Tongue (tissue), 3 donors: ENCODE results near the gene DENND2A. TPM values are rescaled to one million over a fixed set of nuclear protein-coding genes. Genes with fewer than 3 reads are reported as not detected.
"Not testable (repeated sequence)": the region's sequence is repeated elsewhere in the genome, so short reads cannot be mapped to it uniquely, and the experiment has no call there.

ENCODE experiments used
- DNase-seq: peaks from one replicate; pipeline ENCODE4 v3.0.0-alpha.2; 2015
- small RNA-seq: library from RNA; depleted of rRNA; stranded (forward); fragments of <200 nt; gene quantifications from one replicate; pipeline ENCODE3, GENCODE V24; 2014; ENCODE audit warnings: low replicate concordance
- total RNA-seq: library from RNA; depleted of rRNA; stranded (reverse); fragments of >200 nt; gene quantifications from one replicate; pipeline ENCODE4 v1.2.3, GENCODE V29; 2014

DENND2A gene
- total RNA-seq, 1 donor from 2014 or later: 29.6 TPM

- DNase-seq: peak; percentile 81
These were observed 133.7 kb downstream of the DENND2A start for GRCh38 chr7:140506788-140507464.

GRCh38 chr7:140501966-140502365 is 138.6 kb downstream of the DENND2A start:
- DNase-seq: peak; percentile 55

- DNase-seq: not testable (repeated sequence)
These were observed 142.8 kb downstream of the DENND2A start for GRCh38 chr7:140497807-140498206.

GRCh38 chr7:140497241-140497769 is 143.3 kb downstream of the DENND2A start:
- DNase-seq: no peak

GRCh38 chr7:140495514-140496097 is 145.0 kb downstream of the DENND2A start:
- no peak for DNase-seq

GRCh38 chr7:140494867-140495266 is 145.7 kb downstream of the DENND2A start:
- no peak for DNase-seq

- DNase-seq: no peak
These were observed 151.6 kb downstream of the DENND2A start for GRCh38 chr7:140489026-140489359.

GRCh38 chr7:140485500-140486265 is 154.9 kb downstream of the DENND2A start:
- DNase-seq: no peak

- DNase-seq: no peak
These were observed 155.6 kb downstream of the DENND2A start for GRCh38 chr7:140484951-140485499.

- no peak for DNase-seq
These were observed 156.1 kb downstream of the DENND2A start for GRCh38 chr7:140484479-140484878.

- no peak for DNase-seq
These were observed 160.9 kb downstream of the DENND2A start for GRCh38 chr7:140479739-140480084.

- DNase-seq: peak; percentile 97
These were observed 161.4 kb downstream of the DENND2A start, which contains the start of gene MKRN1 for GRCh38 chr7:140479062-140479738. TSS of gene MKRN1 (minus strand) at chr7:140479505. CDS start at chr7:140479344, 161 bp downstream.

- peak; percentile 63 for DNase-seq
These were observed 162.2 kb downstream of the DENND2A start for GRCh38 chr7:140478246-140479061.

GRCh38 chr7:140476698-140477261 is 163.8 kb downstream of the DENND2A start:
- no peak for DNase-seq

- peak; percentile 76 for DNase-seq
These were observed 164.8 kb downstream of the DENND2A start for GRCh38 chr7:140475747-140476333.

Small RNA genes lying within 50 kb of the gene (small RNA-seq; reads per million reads assigned to genes)
- not detected for gene RF00019
- not detected for gene RN7SL771P

Other genes with a start within 250 kb of the DENND2A start
- 61.4 TPM for gene SLC37A3, start 242.3 kb downstream of the DENND2A start, total RNA-seq
- gene RAB19, start 236.8 kb downstream of the DENND2A start, total RNA-seq: not detected
- 68.9 TPM for gene MKRN1, start 161.3 kb downstream of the DENND2A start, total RNA-seq
- gene ADCK2, start 32.1 kb upstream of the DENND2A start, total RNA-seq: 23.1 TPM
- gene NDUFB2, start 55.9 kb upstream of the DENND2A start, total RNA-seq: 368 TPM